K562 (cell line): ENCODE data around the gene CDKN2D. TPM values are rescaled to one million over a fixed set of nuclear protein-coding genes. Genes with fewer than 3 reads are reported as not detected.

Experiments used
- ATAC-seq: fragments of 200-7000 bp; cut with Tn5 transposase; 3 replicates; pipeline ENCODE4 v1.9.1; 2020; ENCODE audit warnings: moderate library complexity
- BruUV-seq: library from RNA; stranded (reverse); fragments of 400-500 nt; replicated peaks from 2 replicates; lab custom pipeline; 2021; lab: Mats Ljungman, UMichigan
- CTCF ChIA-PET: fragments of 300-600 bp; formaldehyde crosslinking; extraction: SDS; loops from one replicate; lab custom pipeline; 2021; ENCODE audit warnings: low intra/inter-chr PET ratio; lab: Yijun Ruan, JAX
- POLR2A ChIA-PET: fragments of 300-600, 350-650 bp; sonication (Branson Sonifier 250); formaldehyde crosslinking; extraction: SDS; loops from one replicate; lab custom pipeline; 2021; ENCODE audit warnings: antibody characterized with exemption, inconsistent platforms; lab: Yijun Ruan, JAX
- DNase-seq, 4 experiments: peaks; one replicate each; pipeline versions ENCODE4 v3.0.0 to v3.0.0-alpha.2; 2011 to 2018; ENCODE audit warnings: low spot score in 3 of 4, mixed read lengths in 3 of 4; ENCODE audit errors: extremely low read depth in 1 of 4
- FAIRE-seq: peaks from 2 replicates; lab custom pipeline; 2011; peaks lifted over from hg19 to GRCh38; lab: Jason Lieb, UNC
- H2AFZ ChIP-seq: 2 replicates; pipeline ENCODE4 v1.6.0; 2011; ENCODE audit warnings: low read depth, low read length, control low read depth, inconsistent platforms
- H3K27ac ChIP-seq: fragments of 200-600 bp; 3 replicates; pipeline ENCODE4 v1.8.0; 2011; ENCODE audit warnings: low read depth, mild to moderate bottlenecking, control low read depth, inconsistent platforms, low read length, moderate library complexity, mixed read lengths; ENCODE audit errors: extremely low read depth
- H3K27me3 ChIP-seq, 2 experiments: fragments of 300-600 bp in 1 of 2; 2 replicates in 1 of 2; 3 replicates in 1 of 2; pipeline versions ENCODE4 v1.6.0 to v1.8.0; 2011; ENCODE audit warnings: inconsistent platforms in 2 of 2, low read length in 2 of 2, mild to moderate bottlenecking in 1 of 2, mixed read lengths in 1 of 2, moderate library complexity in 1 of 2; ENCODE audit not compliant: control insufficient read depth in 2 of 2, insufficient read depth in 2 of 2
- H3K36me3 ChIP-seq: fragments of 300-600 bp; 3 replicates; pipeline ENCODE4 v1.8.0; 2011; ENCODE audit warnings: mild to moderate bottlenecking, low read length, inconsistent platforms; ENCODE audit not compliant: control insufficient read depth, insufficient read depth
- H3K4me1 ChIP-seq, 2 experiments: fragments of 200-600 bp in 1 of 2; replicated peaks in 1 of 2; 2 replicates in 1 of 2; 3 replicates in 1 of 2; pipeline versions ENCODE4 v1.5.1 to v1.8.0; 2011; ENCODE audit warnings: inconsistent platforms in 2 of 2, low read length in 2 of 2, mild to moderate bottlenecking in 1 of 2, mixed read lengths in 1 of 2, moderate library complexity in 1 of 2; ENCODE audit not compliant: control insufficient read depth in 2 of 2, insufficient read depth in 2 of 2
- H3K4me2 ChIP-seq: 2 replicates; pipeline ENCODE4 v1.6.1; 2011; ENCODE audit warnings: low read length, control low read depth, inconsistent platforms, mixed read lengths; ENCODE audit not compliant: insufficient read depth
- H3K4me3 ChIP-seq: fragments of 200-600 bp; sonication (generic), shearing (Covaris generic); 2 replicates; pipeline ENCODE4 v1.5.1; 2016; ENCODE audit warnings: control low read depth, inconsistent platforms
- H3K79me2 ChIP-seq: fragments of 200-600 bp; 3 replicates; pipeline ENCODE4 v1.8.0; 2011; ENCODE audit warnings: low read length, inconsistent platforms; ENCODE audit not compliant: control insufficient read depth, insufficient read depth
- H3K9ac ChIP-seq, 2 experiments: 2 replicates each; pipeline versions ENCODE4 v1.6.0 to v1.6.1; 2011; ENCODE audit warnings: low read depth in 2 of 2, low read length in 2 of 2, control low read depth in 1 of 2, inconsistent platforms in 1 of 2, mild to moderate bottlenecking in 1 of 2, mixed read lengths in 1 of 2; ENCODE audit not compliant: insufficient read depth in 1 of 2
- H3K9me1 ChIP-seq: one replicate; pipeline ENCODE4 v1.6.0; 2011; ENCODE audit warnings: inconsistent platforms, mild to moderate bottlenecking, low read length, moderate library complexity; ENCODE audit not compliant: control insufficient read depth, insufficient read depth
- H3K9me3 ChIP-seq: replicated peaks from 2 replicates; pipeline ENCODE4 v1.5.1; 2011; ENCODE audit warnings: low read depth, low read length, inconsistent platforms; ENCODE audit not compliant: control insufficient read depth, insufficient read depth
- H4K20me1 ChIP-seq: replicated peaks from 2 replicates; pipeline ENCODE4 v1.6.1; 2011; ENCODE audit warnings: low read length, inconsistent platforms, mixed read lengths; ENCODE audit not compliant: control insufficient read depth, insufficient read depth
- ATF4 ChIP-seq: fragments of 450-650 bp; formaldehyde crosslinking; IDR thresholded peaks from 2 replicates; pipeline ENCODE4 v1.4.0; 2022; ENCODE audit warnings: mild to moderate bottlenecking, moderate library complexity
- E2F6 ChIP-seq, 2 experiments: IDR thresholded peaks; 2 replicates each; pipeline ENCODE4 v1.6.1; 2011; ENCODE audit warnings: borderline replicate concordance in 1 of 2, control low read depth in 1 of 2, low read depth in 1 of 2, low read length in 1 of 2, mild to moderate bottlenecking in 1 of 2, mixed read lengths in 1 of 2, moderate library complexity in 1 of 2; ENCODE audit not compliant: insufficient read depth in 1 of 2, insufficient read length in 1 of 2, poor library complexity in 1 of 2, severe bottlenecking in 1 of 2; ENCODE audit errors: extremely low read depth in 1 of 2
- FOXK2 ChIP-seq, 2 experiments: fragments of 450-650 bp; IDR thresholded peaks in 1 of 2; conservative IDR thresholded peaks in 1 of 2; 2 replicates each; pipeline ENCODE4 v1.6.1; 2016; ENCODE audit warnings: low read depth in 2 of 2, mild to moderate bottlenecking in 1 of 2
- POLR2G ChIP-seq: fragments of 200-400 bp; formaldehyde crosslinking; IDR thresholded peaks from 2 replicates; pipeline ENCODE4 v1.6.1; 2017; ENCODE audit warnings: low read depth, mild to moderate bottlenecking, antibody characterized with exemption, low read length, moderate library complexity
- RBFOX2 ChIP-seq: fragments of 200-400 bp; formaldehyde crosslinking; IDR thresholded peaks from 2 replicates; pipeline ENCODE4 v1.6.1; 2017; ENCODE audit warnings: low read depth, mild to moderate bottlenecking, low read length, moderate library complexity
- SPI1 ChIP-seq: IDR thresholded peaks from 2 replicates; pipeline ENCODE4 v1.6.1; 2011; ENCODE audit warnings: low read depth, low read length, control low read depth, borderline replicate concordance
- TCF15 ChIP-seq: fragments of 250-450 bp; sonication (Bioruptor Pico); IDR thresholded peaks from 2 replicates; pipeline ENCODE4 v1.8.0; 2022; ENCODE audit warnings: moderate library complexity, mild to moderate bottlenecking, inconsistent platforms
- USF2 ChIP-seq: sonication (generic); formaldehyde crosslinking; IDR thresholded peaks from 2 replicates; pipeline ENCODE4 v1.5.0; 2020; ENCODE audit warnings: missing genetic modification reagents
- WGBS: fragments of 100-300 bp; shearing (Covaris generic); methylation state at CpG from one replicate; pipeline ENCODE4 v1.1.6; 2016; ENCODE audit warnings: low coverage, mixed read lengths; ENCODE audit not compliant: insufficient coverage; ENCODE audit errors: missing lambda C conversion rate; 5-methylcytosine and 5-hydroxymethylcytosine counted together
- in situ Hi-C: fragments of 300-500 bp; cut with MboI; formaldehyde crosslinking; loops from 4 replicates; pipeline ENCODE4 v1.15.0; 2018; ENCODE audit warnings: inconsistent platforms, mixed read lengths
- intact Hi-C: fragments of 100-400 bp; cut with micrococcal nuclease; formaldehyde crosslinking; loops from 2 replicates; pipeline ENCODE4 v1.14.2; 2022
- polyA plus RNA-seq, 8 experiments: library from polyadenylated mRNA; depleted of rRNA in 4 of 8; stranded (reverse) in 5 of 8; unstranded in 3 of 8; fragments of >200 nt; fragmentation: Nextera tagmentation in 2 of 8; fragmentation: Illumina TruSeq in 1 of 8; extraction: Ambion mirVana in 2 of 8; extraction: Trizol in 1 of 8; gene quantifications; 2 replicates each; pipeline versions ENCODE4 v1.2.1 to v1.2.3, GENCODE V29; 2011 to 2014; ENCODE audit warnings: inconsistent platforms in 1 of 8, missing spikeins in 1 of 8
- total RNA-seq, 7 experiments: library from RNA; depleted of rRNA in 6 of 7; stranded (reverse); fragments of >200 nt in 6 of 7; fragmentation: Illumina TruSeq in 2 of 7; extraction: Trizol in 2 of 7; gene quantifications; 2 replicates each; pipeline versions ENCODE4 v1.2.1 to v1.2.3, GENCODE V29; 2011 to 2021; ENCODE audit warnings: low replicate concordance in 1 of 7

CDKN2D gene
- total and polyA plus RNA-seq, 9 of the 15 experiments (the other 6 are each of a cell fraction or from before 2014, with no cell fraction given): 0.41 to 8.2 (median 3.7) TPM

- Histone ChIP-seq H3K9me3 (no peaks in the 10 kb centered on the region), H2AFZ (no peak overlapping the region), H3K9me1 (peaks cover 3% of the 10 kb centered on the region), H3K4me3 (no peak overlapping the region), H3K79me2 (no peaks in the 10 kb centered on the region; the same call in 2 of the 3 replicates), H4K20me1 (peaks cover 7% of the 10 kb centered on the region), H3K27ac (no peak overlapping the region), H3K4me2 (no peak overlapping the region), H3K36me3 (peaks cover 94% of the 10 kb centered on the region), H3K4me1 (peaks cover 0 to 18% of the 10 kb centered on the region in 2 experiments; a peak in 2 of 5 replicates), H3K9ac (no peak overlapping the region; a peak in 1 of 4 replicates), H3K27me3 (no peaks in the 10 kb centered on the region)
- ChIA-PET POLR2A (interaction anchor here (1.2 kb wide), 1 partner anchor 12 kb away, joined by 3 read pairs; no protein-coding TSS in a partner anchor), CTCF (no interaction called here)
- FAIRE-seq: no peak
- in situ Hi-C loops: no loop called here
- ATAC-seq: no peak
- no peak for TF ChIP-seq FOXK2 (conservative IDR thresholded peaks at IDR 0.05 in 1 of 2, IDR thresholded peaks at IDR 0.05 in 1 of 2; ENCODE audit: low read depth in 2 of 2)
- peak; percentile 68 for TF ChIP-seq POLR2G
- peak; percentile 65 for TF ChIP-seq RBFOX2
- DNase-seq: no peak
- 95% methylated on average over 32 of the region's 33 CpGs for WGBS
- BruUV-seq: no TSS peak
- intact Hi-C loops: no loop called here
These were observed 11.1 kb downstream of the CDKN2D start for GRCh38 chr19:10557603-10558197.

- FAIRE-seq (no peak), DNase-seq (no peak), ATAC-seq (no peak)
- no peak overlapping the region for H3K27ac ChIP-seq
- H3K4me1 ChIP-seq: peaks cover 0 to 26% of the 10 kb centered on the region in 2 experiments; a peak in 2 of 5 replicates
- peaks cover 94% of the 10 kb centered on the region for H3K36me3 ChIP-seq
- POLR2A ChIA-PET: interaction anchor here (0.7 to 2.8 kb wide), 8 partner anchors 8 to 55 kb away, joined by 3 to 14 read pairs (median 6); partner anchors contain the start of gene KRI1
- H4K20me1 ChIP-seq: peaks cover 11% of the 10 kb centered on the region
- H3K4me3 ChIP-seq: no peak overlapping the region
- H3K9me3 ChIP-seq: peaks cover 3% of the 10 kb centered on the region
- in situ Hi-C loops (no loop called here), intact Hi-C loops (no loop called here)
- H3K4me2 ChIP-seq: no peak overlapping the region
- H3K27me3 ChIP-seq: no peaks in the 10 kb centered on the region
- no peak overlapping the region for H2AFZ ChIP-seq
- no TSS peak for BruUV-seq
- H3K79me2 ChIP-seq: no peaks in the 10 kb centered on the region; the same call in 2 of the 3 replicates
- no peak overlapping the region for H3K9ac ChIP-seq
- WGBS: 91% methylated on average over 7 of the region's 7 CpGs
- peaks cover 3% of the 10 kb centered on the region for H3K9me1 ChIP-seq
- CTCF ChIA-PET: interaction anchor here (0.6 kb wide), 1 partner anchor 17 kb away, joined by 3 read pairs; no protein-coding TSS in a partner anchor
- no peak for TF ChIP-seq E2F6 (IDR thresholded peaks at IDR 0.05; ENCODE audit: borderline replicate concordance in 1 of 2, extremely low read depth in 1 of 2, insufficient read depth in 1 of 2, insufficient read length in 1 of 2, low read depth in 1 of 2, low read length in 1 of 2, poor library complexity in 1 of 2, severe bottlenecking in 1 of 2)
- TF ChIP-seq TCF15: no peak
- TF ChIP-seq USF2 (CRISPR knock-in tag): no peak
- peak; percentile 90 for TF ChIP-seq SPI1
- no peak for TF ChIP-seq ATF4 (CRISPR knock-in tag)
These were observed 13.2 kb downstream of the CDKN2D start for GRCh38 chr19:10555610-10555973.
